ENCODE data around the gene NKX1-1. TPM values are rescaled to one million over a fixed set of nuclear protein-coding genes. Genes with fewer than 3 reads are reported as not detected.
"Not testable (repeated sequence)": the region's sequence is repeated elsewhere in the genome, so short reads cannot be mapped to it uniquely, and the experiment has no call there.

Gene NKX1-1
- total RNA-seq, 2 donors from 2014 or later = not detected

DNA sequence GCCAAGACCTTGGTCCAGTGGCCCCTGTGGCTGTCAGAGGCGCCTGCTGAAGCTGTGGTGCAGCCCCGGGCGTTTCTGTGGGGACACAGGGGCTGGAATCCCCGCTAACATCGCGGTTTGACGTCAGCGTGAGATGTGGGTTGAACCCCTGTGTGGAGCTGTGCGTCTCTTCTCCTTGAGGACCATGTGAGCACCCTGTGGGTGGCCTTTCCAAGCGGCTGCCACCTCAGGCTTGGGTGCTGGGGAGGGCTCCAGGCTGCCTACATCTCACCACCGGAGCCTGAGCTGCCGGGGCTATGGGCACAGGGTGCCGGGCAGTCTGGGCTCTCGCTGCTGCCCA, 31.6 kb downstream of the NKX1-1 start:
- H3K36me3 ChIP-seq = no peaks in the 10 kb centered on the region
- intact Hi-C loops (cut with DNase I) = no loop called here
- H3K9me3 ChIP-seq = no peaks in the 10 kb centered on the region
- H3K27ac ChIP-seq = no peak overlapping the region
- no peaks in the 10 kb centered on the region for H3K4me1 ChIP-seq
- TF ChIP-seq, protein P1, sequence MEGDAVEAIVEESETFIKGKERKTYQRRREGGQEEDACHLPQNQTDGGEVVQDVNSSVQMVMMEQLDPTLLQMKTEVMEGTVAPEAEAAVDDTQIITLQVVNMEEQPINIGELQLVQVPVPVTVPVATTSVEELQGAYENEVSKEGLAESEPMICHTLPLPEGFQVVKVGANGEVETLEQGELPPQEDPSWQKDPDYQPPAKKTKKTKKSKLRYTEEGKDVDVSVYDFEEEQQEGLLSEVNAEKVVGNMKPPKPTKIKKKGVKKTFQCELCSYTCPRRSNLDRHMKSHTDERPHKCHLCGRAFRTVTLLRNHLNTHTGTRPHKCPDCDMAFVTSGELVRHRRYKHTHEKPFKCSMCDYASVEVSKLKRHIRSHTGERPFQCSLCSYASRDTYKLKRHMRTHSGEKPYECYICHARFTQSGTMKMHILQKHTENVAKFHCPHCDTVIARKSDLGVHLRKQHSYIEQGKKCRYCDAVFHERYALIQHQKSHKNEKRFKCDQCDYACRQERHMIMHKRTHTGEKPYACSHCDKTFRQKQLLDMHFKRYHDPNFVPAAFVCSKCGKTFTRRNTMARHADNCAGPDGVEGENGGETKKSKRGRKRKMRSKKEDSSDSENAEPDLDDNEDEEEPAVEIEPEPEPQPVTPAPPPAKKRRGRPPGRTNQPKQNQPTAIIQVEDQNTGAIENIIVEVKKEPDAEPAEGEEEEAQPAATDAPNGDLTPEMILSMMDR (IDR thresholded peaks at IDR 0.05) = no peak
- no peaks in the 10 kb centered on the region for H3K27me3 ChIP-seq
- H3K9ac ChIP-seq (ENCODE audit: low read depth in 2 of 2, low read length in 2 of 2) = no peak overlapping the region
- no peak for DNase-seq
- no peak overlapping the region for H3K4me3 ChIP-seq

GRCh38 chr4:1373892-1374705, 32.1 kb downstream of the NKX1-1 start:
- TF ChIP-seq, protein P1 (IDR thresholded peaks at IDR 0.05) = no peak
- no peaks in the 10 kb centered on the region for H3K27me3 ChIP-seq
- DNase-seq = no peak
- H3K4me3 ChIP-seq = no peak overlapping the region
- H3K27ac ChIP-seq = no peak overlapping the region
- H3K9ac ChIP-seq (ENCODE audit: low read depth in 2 of 2, low read length in 2 of 2) = no peak overlapping the region
- H3K36me3 ChIP-seq = no peaks in the 10 kb centered on the region
- no peaks in the 10 kb centered on the region for H3K9me3 ChIP-seq
- intact Hi-C loops (cut with DNase I) = no loop called here
- no peaks in the 10 kb centered on the region for H3K4me1 ChIP-seq

- H3K27ac ChIP-seq; H3K4me1 ChIP-seq; DNase-seq; H3K36me3 ChIP-seq; H3K9ac ChIP-seq (ENCODE audit: low read depth in 2 of 2, low read length in 2 of 2); intact Hi-C loops (cut with DNase I); H3K4me3 ChIP-seq; H3K9me3 ChIP-seq; H3K27me3 ChIP-seq: not testable (repeated sequence)
These were observed 33.7 kb downstream of the NKX1-1 start for GRCh38 chr4:1372576-1372975.

DNA sequence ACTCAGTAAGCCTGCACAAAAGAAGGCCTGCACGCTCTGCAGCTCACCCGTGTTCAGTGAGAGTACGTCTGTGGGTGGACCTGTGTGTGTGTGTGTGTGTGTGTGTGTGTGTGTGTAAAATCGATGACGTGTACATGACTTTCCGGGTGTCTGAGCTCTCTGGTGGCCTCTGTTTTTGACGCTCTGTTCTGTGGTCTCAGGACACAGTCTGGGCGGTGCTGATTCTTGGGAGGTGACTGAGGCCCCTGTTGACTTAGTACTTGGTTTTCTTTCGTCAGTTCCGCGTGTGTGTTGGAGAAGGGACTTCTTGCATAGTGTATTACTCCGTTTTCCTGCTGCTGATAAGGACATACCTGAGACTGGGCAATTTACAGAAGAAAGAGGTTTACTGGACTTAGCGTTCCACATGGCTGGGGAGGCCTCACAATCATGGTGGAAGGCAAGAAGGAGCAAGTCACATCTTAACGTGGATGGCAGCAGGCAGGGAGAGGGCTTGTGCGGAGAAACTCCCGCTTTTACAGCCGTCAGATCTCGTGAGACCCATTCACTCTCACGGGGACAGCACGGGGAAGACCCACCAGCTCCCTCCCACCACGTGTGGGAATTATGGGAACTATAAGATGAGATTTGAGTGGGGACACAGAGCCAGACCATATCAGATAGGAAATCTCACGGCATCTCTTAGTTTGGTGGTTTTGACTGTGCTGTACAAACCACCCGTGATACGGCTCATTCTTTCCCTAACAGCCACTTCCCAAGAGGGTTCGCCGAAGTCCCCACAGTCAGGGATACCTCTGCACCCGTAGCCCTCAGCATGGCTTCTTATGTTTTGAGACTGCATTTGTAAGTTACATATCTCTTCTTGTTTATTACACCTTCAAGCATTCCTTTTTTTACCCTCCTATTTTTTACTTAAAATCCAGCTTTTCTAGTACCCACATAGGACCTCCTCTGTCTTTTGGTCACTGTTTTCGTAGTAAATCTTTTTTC, 34.8 kb downstream of the NKX1-1 start:
- no peaks in the 10 kb centered on the region for H3K27me3 ChIP-seq
- H3K27ac ChIP-seq = no peak overlapping the region
- no peak overlapping the region for H3K9ac ChIP-seq (ENCODE audit: low read depth in 2 of 2, low read length in 2 of 2)
- TF ChIP-seq, protein P1 (IDR thresholded peaks at IDR 0.05) = no peak
- no peaks in the 10 kb centered on the region for H3K36me3 ChIP-seq
- no peak for DNase-seq
- H3K4me3 ChIP-seq = no peak overlapping the region
- intact Hi-C loops (cut with DNase I) = no loop called here
- no peaks in the 10 kb centered on the region for H3K4me1 ChIP-seq
- no peaks in the 10 kb centered on the region for H3K9me3 ChIP-seq

- H3K36me3 ChIP-seq = no peaks in the 10 kb centered on the region
- H3K27ac ChIP-seq = no peak overlapping the region
- H3K9me3 ChIP-seq = no peaks in the 10 kb centered on the region
- DNase-seq = no peak
- no peak overlapping the region for H3K9ac ChIP-seq (ENCODE audit: low read depth in 2 of 2, low read length in 2 of 2)
- no peaks in the 10 kb centered on the region for H3K4me1 ChIP-seq
- no peaks in the 10 kb centered on the region for H3K27me3 ChIP-seq
- TF ChIP-seq, protein P1 (IDR thresholded peaks at IDR 0.05) = no peak
- no peak overlapping the region for H3K4me3 ChIP-seq
- intact Hi-C loops (cut with DNase I) = no loop called here
These were observed 35.7 kb downstream of the NKX1-1 start for GRCh38 chr4:1370321-1371124.
